NCI-H146 treated with DMSO at 0.1 percent for 48 hours (cell line): Measurements from ENCODE around the gene TCEAL6.
"Not testable (repeated sequence)": the region's sequence is repeated elsewhere in the genome, so short reads cannot be mapped to it uniquely, and the experiment has no call there.

Experiments
- DNase-seq: peaks from one replicate; lab custom pipeline; 2025; ENCODE audit not compliant: unreplicated experiment; lab: John Stamatoyannopoulos, UW

The TCEAL6 gene

GRCh38 chrX:102142274-102142673 lies at the start of gene TCEAL6:
TCEAL6 (minus strand) TSS chrX:102142481.
- not testable (repeated sequence) for DNase-seq

- DNase-seq, result no peak
Observed at GRCh38 chrX:102185967-102186720, 43.9 kb upstream of the TCEAL6 start.

GRCh38 chrX:102155806-102156179 lies 13.5 kb upstream of the TCEAL6 start, which contains the start of gene BEX5:
BEX5 (minus strand) TSS chrX:102155977; CDS start chrX:102154265, 1,712 bp downstream.
- DNase-seq, result peak; percentile 79

- DNase-seq, result no peak
Observed at GRCh38 chrX:102154900-102155805, 12.9 kb upstream of the TCEAL6 start.

GRCh38 chrX:102154218-102154860 lies 12.1 kb upstream of the TCEAL6 start:
- no peak for DNase-seq

- not testable (repeated sequence) for DNase-seq
Observed at GRCh38 chrX:102141631-102142030, 650 bp downstream of the TCEAL6 start.

GRCh38 chrX:102140876-102141275 lies 1.4 kb downstream of the TCEAL6 start:
- not testable (repeated sequence) for DNase-seq

GRCh38 chrX:102138064-102138463 lies 4.2 kb downstream of the TCEAL6 start:
- no peak for DNase-seq

- DNase-seq, result no peak
Observed at GRCh38 chrX:102129473-102129872, 12.8 kb downstream of the TCEAL6 start.

- no peak for DNase-seq
Observed at GRCh38 chrX:102126863-102127262, 15.4 kb downstream of the TCEAL6 start.

GRCh38 chrX:102126080-102126818 lies 16.0 kb downstream of the TCEAL6 start:
- not testable (repeated sequence) for DNase-seq

GRCh38 chrX:102125436-102125835 lies 16.8 kb downstream of the TCEAL6 start, which contains the start of gene TCEAL2:
TCEAL2 (plus strand) TSS chrX:102125679; CDS start chrX:102126831, 1,152 bp downstream.
- peak; percentile 2 for DNase-seq

- DNase-seq, result not testable (repeated sequence)
Observed at GRCh38 chrX:102125014-102125413, 17.3 kb downstream of the TCEAL6 start.

GRCh38 chrX:102115748-102116147 lies 26.5 kb downstream of the TCEAL6 start:
- DNase-seq, result no peak

GRCh38 chrX:102113367-102113766 lies 28.9 kb downstream of the TCEAL6 start:
- no peak for DNase-seq
